ENCODE measurements around the gene HEATR5B. TPM values are rescaled to one million over a fixed set of nuclear protein-coding genes. Genes with fewer than 3 reads are reported as not detected.

HEATR5B gene
- total and polyA plus RNA-seq, 9 of the 15 experiments (the other 6 are each of a cell fraction or from before 2014, with no cell fraction given) = 4.2 to 21.7 (median 12.2) TPM

GRCh38 chr2:37104178-37104577 is 20.0 kb upstream of the HEATR5B start:
- WGBS (ENCODE audit: insufficient coverage, low coverage, missing lambda C conversion rate) = 76% methylated on average over 2 of the region's 2 CpGs
- H3K4me2 ChIP-seq (ENCODE audit: insufficient read depth, low read length) = no peak overlapping the region
- peaks cover 0 to 3% of the 10 kb centered on the region in 2 experiments; a peak in 2 of 5 replicates for H3K4me1 ChIP-seq (replicated peaks in 1 of 2; ENCODE audit: control insufficient read depth in 2 of 2, insufficient read depth in 2 of 2, low read length in 2 of 2)
- peaks cover 29% of the 10 kb centered on the region for H3K36me3 ChIP-seq (ENCODE audit: control insufficient read depth, insufficient read depth, low read length)
- no peaks in the 10 kb centered on the region for H3K9me3 ChIP-seq (replicated peaks; ENCODE audit: control insufficient read depth, insufficient read depth, low read depth, low read length)
- no peak overlapping the region for H3K4me3 ChIP-seq
- H3K27ac ChIP-seq (ENCODE audit: extremely low read depth, low read depth, low read length) = no peak overlapping the region
- TF ChIP-seq MAX (CRISPR knock-in tag; IDR thresholded peaks at IDR 0.05) (no peak), VEZF1 (CRISPR knock-in tag; IDR thresholded peaks at IDR 0.05) (no peak), GTF2F1 (IDR thresholded peaks at IDR 0.05; ENCODE audit: low read depth, low read length) (no peak), MED1 (CRISPR knock-in tag; IDR thresholded peaks at IDR 0.05; ENCODE audit: borderline replicate concordance) (no peak), CC2D1A (IDR thresholded peaks at IDR 0.05) (no peak), GATA2 (CRISPR knock-in tag; IDR thresholded peaks at IDR 0.05) (no peak), RNF219 (CRISPR knock-in tag; IDR thresholded peaks at IDR 0.05) (no peak), JUNB (CRISPR knock-in tag; conservative IDR thresholded peaks at IDR 0.05) (no peak), EWSR1 (IDR thresholded peaks at IDR 0.05; ENCODE audit: borderline replicate concordance, low read depth, partially characterized antibody) (no peak), ZSCAN32 (CRISPR knock-in tag; IDR thresholded peaks at IDR 0.05) (no peak), ZNF384 (IDR thresholded peaks at IDR 0.05; ENCODE audit: low read depth, low read length) (no peak), RBM17 (IDR thresholded peaks at IDR 0.05; ENCODE audit: borderline replicate concordance, low read depth, low read length) (no peak), PCBP1 (IDR thresholded peaks at IDR 0.05; ENCODE audit: low read depth, low read length, poor library complexity, severe bottlenecking) (no peak)
- DNase-seq (ENCODE audit: extremely low read depth in 1 of 4, low spot score in 3 of 4) (no peak), ATAC-seq (no peak), FAIRE-seq (no peak)
- in situ Hi-C loops (cut with MboI) = no loop called here
- CTCF ChIA-PET (ENCODE audit: low intra/inter-chr PET ratio) = no interaction called here
- H3K9me1 ChIP-seq (ENCODE audit: control insufficient read depth, insufficient read depth, low read length) = no peaks in the 10 kb centered on the region
- POLR2A ChIA-PET = interaction anchor here (0.6 to 1.2 kb wide), 3 partner anchors 16 to 127 kb away, joined by 3 read pairs; partner anchors contain the start of genes CEBPZ and NDUFAF7
- no peaks in the 10 kb centered on the region for H3K27me3 ChIP-seq (ENCODE audit: control insufficient read depth in 2 of 2, insufficient read depth in 2 of 2, low read length in 2 of 2)
- no TSS peak for BruUV-seq (replicated peaks)
- H2AFZ ChIP-seq (ENCODE audit: low read depth, low read length) = no peak overlapping the region
- no peaks in the 10 kb centered on the region for H4K20me1 ChIP-seq (replicated peaks; ENCODE audit: control insufficient read depth, insufficient read depth, low read length)
- intact Hi-C loops (cut with micrococcal nuclease) = no loop called here
- no peaks in the 10 kb centered on the region for H3K79me2 ChIP-seq (ENCODE audit: control insufficient read depth, insufficient read depth, low read length)
- H3K9ac ChIP-seq (ENCODE audit: insufficient read depth in 1 of 2, low read depth in 2 of 2, low read length in 2 of 2) = no peak overlapping the region
